Neural cell (in vitro differentiated cells): ENCODE data around the gene GON4L. TPM values are rescaled to one million over a fixed set of nuclear protein-coding genes. Genes with fewer than 3 reads are reported as not detected.
"Not testable (repeated sequence)": the region's sequence is repeated elsewhere in the genome, so short reads cannot be mapped to it uniquely, and the experiment has no call there.

Source experiments
- H2AFZ ChIP-seq: fragments of 200-600, 300-800 bp; sonication (generic), shearing (Covaris generic); 2 replicates; pipeline ENCODE4 v1.6.0; 2014; ENCODE audit warnings: low read depth, mild to moderate bottlenecking, antibody characterized with exemption, low read length, moderate library complexity
- H3F3A ChIP-seq: fragments of 200-600 bp; shearing (Covaris generic); 2 replicates; pipeline ENCODE4 v1.6.1; 2016; ENCODE audit warnings: mild to moderate bottlenecking, moderate library complexity, mixed read lengths, antibody characterized with exemption, low read length; ENCODE audit not compliant: insufficient read depth, poor library complexity, severe bottlenecking
- H3K27ac ChIP-seq: fragments of 200-600, 300-800 bp; sonication (generic), shearing (Covaris generic); 2 replicates; pipeline ENCODE4 v1.5.1; 2014; ENCODE audit warnings: mild to moderate bottlenecking, low read length, moderate library complexity
- H3K27me3 ChIP-seq: fragments of 300-800, 200-600 bp; sonication (generic), shearing (Covaris generic); 2 replicates; pipeline ENCODE4 v1.6.0; 2014; ENCODE audit warnings: mild to moderate bottlenecking, low read depth, low read length, moderate library complexity; ENCODE audit not compliant: insufficient read depth
- H3K36me3 ChIP-seq: fragments of 300-800, 200-600 bp; sonication (generic), shearing (Covaris generic); 2 replicates; pipeline ENCODE4 v1.5.1; 2014; ENCODE audit warnings: mild to moderate bottlenecking, antibody characterized with exemption, low read length, moderate library complexity; ENCODE audit not compliant: insufficient read depth
- H3K4me2 ChIP-seq: fragments of 300-800, 200-600 bp; sonication (generic), shearing (Covaris generic); 2 replicates; pipeline ENCODE4 v1.6.0; 2014; ENCODE audit warnings: mild to moderate bottlenecking, low read length
- H3K4me3 ChIP-seq: fragments of 300-800, 200-600 bp; sonication (generic), shearing (Covaris generic); 2 replicates; pipeline ENCODE4 v1.5.1; 2014; ENCODE audit warnings: mild to moderate bottlenecking, low read length, moderate library complexity
- H3K79me2 ChIP-seq: fragments of 200-600 bp; shearing (Covaris generic); replicated peaks from 2 replicates; pipeline ENCODE4 v1.6.0; 2014; ENCODE audit warnings: mild to moderate bottlenecking, low read length, moderate library complexity; ENCODE audit not compliant: insufficient read depth
- H3K9ac ChIP-seq: fragments of 300-800, 200-600 bp; sonication (generic), shearing (Covaris generic); 2 replicates; pipeline ENCODE4 v1.6.1; 2016; ENCODE audit warnings: mild to moderate bottlenecking, low read length, mixed read lengths
- H3K9me2 ChIP-seq: fragments of 200-600 bp; shearing (Covaris generic); 2 replicates; pipeline ENCODE4 v1.6.1; 2016; ENCODE audit warnings: mild to moderate bottlenecking, low read length, mixed read lengths; ENCODE audit not compliant: insufficient read depth
- H3K9me3 ChIP-seq: fragments of 200-600, 300-800 bp; sonication (generic), shearing (Covaris generic); 2 replicates; pipeline ENCODE4 v1.6.1; 2016; ENCODE audit warnings: mild to moderate bottlenecking, mixed run types, low read length, moderate library complexity, mixed read lengths
- H4K20me1 ChIP-seq: fragments of 200-600 bp; shearing (Covaris generic); 2 replicates; pipeline ENCODE4 v1.6.1; 2016; ENCODE audit warnings: mild to moderate bottlenecking, mixed run types; ENCODE audit not compliant: insufficient read depth
- EP300 ChIP-seq: fragments of 450-650 bp; conservative IDR thresholded peaks from 2 replicates; pipeline ENCODE4 v1.6.1; 2014; ENCODE audit warnings: antibody characterized with exemption, mild to moderate bottlenecking, moderate library complexity; ENCODE audit not compliant: poor library complexity, severe bottlenecking
- EZH2 ChIP-seq: fragments of 200-600, 300-800 bp; shearing (Covaris generic), sonication (generic); IDR thresholded peaks from 2 replicates; pipeline ENCODE4 v1.6.1; 2014; ENCODE audit warnings: antibody characterized with exemption, low read length, borderline replicate concordance, mild to moderate bottlenecking; ENCODE audit not compliant: insufficient read depth, poor library complexity, severe bottlenecking
- MXI1 ChIP-seq: fragments of 450-650 bp; conservative IDR thresholded peaks from 2 replicates; pipeline ENCODE4 v1.6.1; 2014; ENCODE audit warnings: antibody characterized with exemption, mild to moderate bottlenecking; ENCODE audit not compliant: poor library complexity, severe bottlenecking
- POLR2AphosphoS5 ChIP-seq: IDR thresholded peaks from 2 replicates; pipeline ENCODE4 v1.6.1; 2012
- RAD21 ChIP-seq: fragments of 450-650 bp; conservative IDR thresholded peaks from 2 replicates; pipeline ENCODE4 v1.6.1; 2014; ENCODE audit warnings: antibody characterized with exemption, mild to moderate bottlenecking, moderate library complexity
- SMC3 ChIP-seq: fragments of 450-650 bp; conservative IDR thresholded peaks from 2 replicates; pipeline ENCODE4 v1.6.1; 2014; ENCODE audit warnings: antibody characterized with exemption, mild to moderate bottlenecking, moderate library complexity; ENCODE audit not compliant: poor library complexity
- TAF1 ChIP-seq: IDR thresholded peaks from 2 replicates; pipeline ENCODE4 v1.6.1; 2012; ENCODE audit warnings: low read depth
- polyA plus RNA-seq: library from polyadenylated mRNA; depleted of rRNA; stranded (reverse); fragments of >200 nt; gene quantifications from 2 replicates; pipeline ENCODE4 v1.2.3, GENCODE V29; 2014
- TF ChIP-seq, protein P1 (sequence below): IDR thresholded peaks from 2 replicates; pipeline ENCODE4 v1.6.1; 2012; ENCODE audit warnings: borderline replicate concordance
- TF ChIP-seq, protein P2 (sequence below): fragments of 450-650 bp; IDR thresholded peaks from 2 replicates; pipeline ENCODE4 v1.5.1; 2014; ENCODE audit warnings: antibody characterized with exemption, mild to moderate bottlenecking, moderate library complexity; ENCODE audit not compliant: poor library complexity, severe bottlenecking

GON4L gene
- polyA plus RNA-seq, 1 donor from 2014 or later: 30.2 TPM

DNA sequence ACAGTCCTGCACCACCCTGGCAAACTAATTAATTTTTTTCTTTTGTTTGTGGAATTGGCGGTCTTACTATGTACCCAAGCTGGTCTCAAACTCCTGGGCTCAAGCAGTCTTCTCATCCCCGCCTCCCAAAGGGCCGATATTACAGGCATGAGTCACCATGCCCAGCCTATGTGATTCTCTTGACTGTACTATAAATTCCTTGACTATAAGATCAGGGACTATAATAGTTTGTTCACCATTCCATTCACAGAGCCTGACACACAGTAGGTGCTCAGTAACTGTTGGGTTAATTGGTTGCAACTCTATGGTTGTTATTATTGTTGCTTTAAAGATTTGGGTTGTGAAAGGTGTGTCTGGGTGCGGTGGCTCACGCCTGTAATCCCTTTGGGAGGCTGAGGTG lies 150.9 kb downstream of the GON4L start:
- H3K9me3 ChIP-seq: no peaks in the 10 kb centered on the region
- no peaks in the 10 kb centered on the region for H4K20me1 ChIP-seq
- no peak overlapping the region for H2AFZ ChIP-seq
- no peaks in the 10 kb centered on the region for H3K36me3 ChIP-seq
- H3K4me2 ChIP-seq: no peak overlapping the region
- no peaks in the 10 kb centered on the region for H3F3A ChIP-seq
- H3K4me3 ChIP-seq: no peak overlapping the region
- no peak overlapping the region for H3K27ac ChIP-seq
- no peak overlapping the region for H3K9ac ChIP-seq
- H3K9me2 ChIP-seq: no peaks in the 10 kb centered on the region
- H3K79me2 ChIP-seq: peaks cover 14% of the 10 kb centered on the region
- H3K27me3 ChIP-seq: no peaks in the 10 kb centered on the region
- TF ChIP-seq EP300 (no peak), RAD21 (no peak), EZH2 (no peak), MXI1 (no peak), TAF1 (no peak), SMC3 (no peak), POLR2AphosphoS5 (no peak)
- TF ChIP-seq, protein P1, sequence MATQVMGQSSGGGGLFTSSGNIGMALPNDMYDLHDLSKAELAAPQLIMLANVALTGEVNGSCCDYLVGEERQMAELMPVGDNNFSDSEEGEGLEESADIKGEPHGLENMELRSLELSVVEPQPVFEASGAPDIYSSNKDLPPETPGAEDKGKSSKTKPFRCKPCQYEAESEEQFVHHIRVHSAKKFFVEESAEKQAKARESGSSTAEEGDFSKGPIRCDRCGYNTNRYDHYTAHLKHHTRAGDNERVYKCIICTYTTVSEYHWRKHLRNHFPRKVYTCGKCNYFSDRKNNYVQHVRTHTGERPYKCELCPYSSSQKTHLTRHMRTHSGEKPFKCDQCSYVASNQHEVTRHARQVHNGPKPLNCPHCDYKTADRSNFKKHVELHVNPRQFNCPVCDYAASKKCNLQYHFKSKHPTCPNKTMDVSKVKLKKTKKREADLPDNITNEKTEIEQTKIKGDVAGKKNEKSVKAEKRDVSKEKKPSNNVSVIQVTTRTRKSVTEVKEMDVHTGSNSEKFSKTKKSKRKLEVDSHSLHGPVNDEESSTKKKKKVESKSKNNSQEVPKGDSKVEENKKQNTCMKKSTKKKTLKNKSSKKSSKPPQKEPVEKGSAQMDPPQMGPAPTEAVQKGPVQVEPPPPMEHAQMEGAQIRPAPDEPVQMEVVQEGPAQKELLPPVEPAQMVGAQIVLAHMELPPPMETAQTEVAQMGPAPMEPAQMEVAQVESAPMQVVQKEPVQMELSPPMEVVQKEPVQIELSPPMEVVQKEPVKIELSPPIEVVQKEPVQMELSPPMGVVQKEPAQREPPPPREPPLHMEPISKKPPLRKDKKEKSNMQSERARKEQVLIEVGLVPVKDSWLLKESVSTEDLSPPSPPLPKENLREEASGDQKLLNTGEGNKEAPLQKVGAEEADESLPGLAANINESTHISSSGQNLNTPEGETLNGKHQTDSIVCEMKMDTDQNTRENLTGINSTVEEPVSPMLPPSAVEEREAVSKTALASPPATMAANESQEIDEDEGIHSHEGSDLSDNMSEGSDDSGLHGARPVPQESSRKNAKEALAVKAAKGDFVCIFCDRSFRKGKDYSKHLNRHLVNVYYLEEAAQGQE: no peak
- TF ChIP-seq, protein P2, sequence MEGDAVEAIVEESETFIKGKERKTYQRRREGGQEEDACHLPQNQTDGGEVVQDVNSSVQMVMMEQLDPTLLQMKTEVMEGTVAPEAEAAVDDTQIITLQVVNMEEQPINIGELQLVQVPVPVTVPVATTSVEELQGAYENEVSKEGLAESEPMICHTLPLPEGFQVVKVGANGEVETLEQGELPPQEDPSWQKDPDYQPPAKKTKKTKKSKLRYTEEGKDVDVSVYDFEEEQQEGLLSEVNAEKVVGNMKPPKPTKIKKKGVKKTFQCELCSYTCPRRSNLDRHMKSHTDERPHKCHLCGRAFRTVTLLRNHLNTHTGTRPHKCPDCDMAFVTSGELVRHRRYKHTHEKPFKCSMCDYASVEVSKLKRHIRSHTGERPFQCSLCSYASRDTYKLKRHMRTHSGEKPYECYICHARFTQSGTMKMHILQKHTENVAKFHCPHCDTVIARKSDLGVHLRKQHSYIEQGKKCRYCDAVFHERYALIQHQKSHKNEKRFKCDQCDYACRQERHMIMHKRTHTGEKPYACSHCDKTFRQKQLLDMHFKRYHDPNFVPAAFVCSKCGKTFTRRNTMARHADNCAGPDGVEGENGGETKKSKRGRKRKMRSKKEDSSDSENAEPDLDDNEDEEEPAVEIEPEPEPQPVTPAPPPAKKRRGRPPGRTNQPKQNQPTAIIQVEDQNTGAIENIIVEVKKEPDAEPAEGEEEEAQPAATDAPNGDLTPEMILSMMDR: no peak

DNA sequence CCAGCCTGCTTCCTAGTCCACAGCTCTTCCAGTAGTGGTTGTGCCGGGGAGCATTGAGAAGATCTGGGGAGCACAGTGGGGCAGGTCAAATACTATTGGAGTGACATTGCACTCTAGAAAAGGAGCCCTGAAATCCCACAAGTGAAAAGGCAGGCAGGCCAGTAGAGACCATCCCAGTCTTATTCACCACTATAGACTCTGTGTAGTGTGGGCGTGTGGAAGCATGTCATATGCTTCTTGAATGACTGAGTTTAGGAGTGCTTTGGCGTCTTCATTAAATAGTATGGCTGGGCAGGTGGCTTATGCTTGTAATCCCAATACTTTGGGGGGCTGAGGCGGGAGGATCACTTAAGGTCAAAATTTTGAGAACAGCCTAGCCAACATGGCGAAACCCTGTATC lies 152.6 kb downstream of the GON4L start:
- peaks cover 17% of the 10 kb centered on the region for H3K79me2 ChIP-seq
- H4K20me1 ChIP-seq, H3K9me3 ChIP-seq, H3K27me3 ChIP-seq, H3K9me2 ChIP-seq, H3K4me2 ChIP-seq, H3K9ac ChIP-seq, H3K4me3 ChIP-seq, H3K27ac ChIP-seq, H3K36me3 ChIP-seq, H3F3A ChIP-seq, H2AFZ ChIP-seq: not testable (repeated sequence)

DNA sequence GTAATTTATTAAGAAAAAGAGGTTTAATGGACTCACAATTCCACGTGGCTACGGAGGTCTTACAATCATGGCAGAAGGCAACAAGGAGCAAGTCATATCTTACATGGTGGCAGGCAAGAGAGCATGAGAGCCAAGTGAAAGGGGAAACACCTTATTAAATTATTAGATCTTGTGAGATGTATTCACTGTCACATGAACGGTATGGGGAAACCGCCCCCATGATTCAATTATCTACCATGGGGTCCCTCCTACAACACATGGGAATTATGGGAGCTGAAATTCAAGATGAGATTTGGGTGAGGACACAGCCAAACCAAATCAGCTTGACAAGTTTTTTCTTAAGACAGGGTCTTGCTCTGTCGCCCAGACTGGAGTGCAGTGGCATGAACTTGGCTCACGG lies 153.8 kb downstream of the GON4L start:
- Histone ChIP-seq H3K27me3 (no peaks in the 10 kb centered on the region), H3K4me3 (no peak overlapping the region), H3K9ac (no peak overlapping the region), H3F3A (no peaks in the 10 kb centered on the region), H3K36me3 (no peaks in the 10 kb centered on the region), H3K9me2 (no peaks in the 10 kb centered on the region), H3K4me2 (no peak overlapping the region), H3K9me3 (no peaks in the 10 kb centered on the region), H2AFZ (no peak overlapping the region), H3K27ac (no peak overlapping the region), H4K20me1 (no peaks in the 10 kb centered on the region), H3K79me2 (peaks cover 11% of the 10 kb centered on the region)
- no peak for TF ChIP-seq RAD21
- no peak for TF ChIP-seq TAF1
- TF ChIP-seq, protein P1: no peak
- TF ChIP-seq, protein P2: no peak
- TF ChIP-seq SMC3: no peak
- no peak for TF ChIP-seq EP300
- TF ChIP-seq EZH2: no peak
- no peak for TF ChIP-seq MXI1
- no peak for TF ChIP-seq POLR2AphosphoS5
